Measurements from ENCODE around the gene ERF.

Gene ERF

GRCh38 chr19:42287017-42287826, 32.3 kb upstream of the ERF start:
- DNase-seq (ENCODE audit: low read depth), result no peak

GRCh38 chr19:42286349-42287016, 31.6 kb upstream of the ERF start:
- no peak for DNase-seq (ENCODE audit: low read depth)

GRCh38 chr19:42285988-42286348, 31.0 kb upstream of the ERF start:
- no peak for DNase-seq (ENCODE audit: low read depth)

GRCh38 chr19:42285541-42285941, 30.6 kb upstream of the ERF start:
- no peak for DNase-seq (ENCODE audit: low read depth)

GRCh38 chr19:42284591-42285341, 29.8 kb upstream of the ERF start:
- no peak for DNase-seq (ENCODE audit: low read depth)

GRCh38 chr19:42284066-42284501, 29.2 kb upstream of the ERF start:
- peak; percentile 49 for DNase-seq (ENCODE audit: low read depth)

- DNase-seq (ENCODE audit: low read depth), result peak; percentile 94
Observed at GRCh38 chr19:42283188-42284065, 28.5 kb upstream of the ERF start.

GRCh38 chr19:42282819-42283187, 27.9 kb upstream of the ERF start:
- no peak for DNase-seq (ENCODE audit: low read depth)

GRCh38 chr19:42281827-42282762, 27.2 kb upstream of the ERF start:
- no peak for DNase-seq (ENCODE audit: low read depth)

- DNase-seq (ENCODE audit: low read depth), result no peak
Observed at GRCh38 chr19:42281146-42281826, 26.4 kb upstream of the ERF start.

- no peak for DNase-seq (ENCODE audit: low read depth)
Observed at GRCh38 chr19:42280815-42281145, 25.9 kb upstream of the ERF start.

- peak; percentile 71 for DNase-seq (ENCODE audit: low read depth)
Observed at GRCh38 chr19:42279902-42280814, 25.2 kb upstream of the ERF start.

GRCh38 chr19:42279155-42279901, 24.4 kb upstream of the ERF start:
- DNase-seq (ENCODE audit: low read depth), result no peak

GRCh38 chr19:42278452-42279154, 23.7 kb upstream of the ERF start:
- DNase-seq (ENCODE audit: low read depth), result no peak

GRCh38 chr19:42277821-42278451, 23.0 kb upstream of the ERF start:
- no peak for DNase-seq (ENCODE audit: low read depth)

- no peak for DNase-seq (ENCODE audit: low read depth)
Observed at GRCh38 chr19:42276821-42277220, 21.9 kb upstream of the ERF start.

- DNase-seq (ENCODE audit: low read depth), result no peak
Observed at GRCh38 chr19:42276284-42276683, 21.4 kb upstream of the ERF start.
